ENCODE data around the gene OTULINL. TPM values are rescaled to one million over a fixed set of nuclear protein-coding genes. Genes with fewer than 3 reads are reported as not detected.

Gene OTULINL
- polyA plus RNA-seq, 1 of the 3 experiments (the other 2 are of a cell fraction), result 0.26 TPM

DNA sequence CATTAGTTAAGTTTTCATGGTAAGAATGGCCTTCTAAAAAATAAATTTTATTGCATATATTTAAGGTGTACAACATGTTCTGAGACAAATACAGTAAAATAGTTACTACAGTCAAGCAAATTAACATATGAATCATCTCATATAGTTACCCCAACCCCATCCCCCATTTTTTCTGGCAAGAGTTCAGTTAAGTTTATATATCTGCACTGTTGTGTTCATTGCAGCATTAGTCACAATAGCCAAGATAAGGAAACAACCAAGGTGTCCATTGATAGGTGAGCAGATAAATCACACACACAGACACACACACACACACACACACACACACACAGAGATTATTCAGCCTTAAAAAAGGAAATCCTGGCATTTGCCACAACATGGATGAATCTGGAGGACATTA, 45.7 kb downstream of the OTULINL start (continued):
- no peak for TF ChIP-seq USF2 (IDR thresholded peaks at IDR 0.05; ENCODE audit: borderline replicate concordance, low read depth, low read length)

DNA sequence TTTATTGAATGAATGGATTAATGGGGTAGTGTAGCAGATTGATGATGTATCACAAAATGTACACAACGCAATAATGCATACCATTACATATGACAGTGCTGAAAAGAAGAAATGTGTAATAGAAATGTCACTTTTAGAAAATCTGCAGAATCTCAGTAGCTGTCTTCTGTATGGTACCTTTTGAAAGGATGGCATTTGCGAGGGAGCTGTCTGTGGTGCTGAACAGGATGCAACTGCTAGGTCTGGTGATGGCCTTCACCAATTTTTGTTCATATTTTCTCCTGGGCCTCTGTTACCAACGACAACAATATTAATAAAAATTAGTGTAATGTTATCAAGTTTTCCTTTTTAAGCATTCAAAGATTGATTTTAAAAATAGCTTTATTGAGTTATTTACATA, 46.8 kb downstream of the OTULINL start:
- no peaks in the 10 kb centered on the region for H3K79me2 ChIP-seq (ENCODE audit: insufficient read depth)
- CTCF ChIA-PET, result interaction anchor here (0.6 kb wide), 1 partner anchor 99 kb away, joined by 3 read pairs; no protein-coding TSS in a partner anchor
- H3K4me1 ChIP-seq (ENCODE audit: control insufficient read depth in 1 of 2, insufficient read depth in 2 of 2, low read depth in 1 of 2, low read length in 1 of 2), result no peaks in the 10 kb centered on the region
- no peaks in the 10 kb centered on the region for H4K20me1 ChIP-seq (ENCODE audit: insufficient read depth)
- no peaks in the 10 kb centered on the region for H3K9me3 ChIP-seq
- no peaks in the 10 kb centered on the region for H3K36me3 ChIP-seq (replicated peaks in 1 of 2; ENCODE audit: control insufficient read depth in 1 of 2, insufficient read depth in 2 of 2, low read length in 1 of 2)
- no peaks in the 10 kb centered on the region for H3F3A ChIP-seq (replicated peaks; ENCODE audit: insufficient read depth)
- no peak overlapping the region for H3K4me2 ChIP-seq
- H3K27me3 ChIP-seq (ENCODE audit: insufficient read depth), result no peaks in the 10 kb centered on the region
- H3K4me3 ChIP-seq (ENCODE audit: low read depth in 2 of 2, low read length in 1 of 2), result no peak overlapping the region
- WGBS (ENCODE audit: low lambda C conversion rate), result 44% methylated on average over 3 of the region's 3 CpGs
- POLR2A ChIA-PET, result no interaction called here
- DNase-seq, result no peak
- no peaks in the 10 kb centered on the region for H3K9me2 ChIP-seq
- H3K27ac ChIP-seq (ENCODE audit: low read depth in 2 of 2, low read length in 1 of 2), result no peak overlapping the region
- H3K9ac ChIP-seq, result no peak overlapping the region
- TF ChIP-seq, protein P1, sequence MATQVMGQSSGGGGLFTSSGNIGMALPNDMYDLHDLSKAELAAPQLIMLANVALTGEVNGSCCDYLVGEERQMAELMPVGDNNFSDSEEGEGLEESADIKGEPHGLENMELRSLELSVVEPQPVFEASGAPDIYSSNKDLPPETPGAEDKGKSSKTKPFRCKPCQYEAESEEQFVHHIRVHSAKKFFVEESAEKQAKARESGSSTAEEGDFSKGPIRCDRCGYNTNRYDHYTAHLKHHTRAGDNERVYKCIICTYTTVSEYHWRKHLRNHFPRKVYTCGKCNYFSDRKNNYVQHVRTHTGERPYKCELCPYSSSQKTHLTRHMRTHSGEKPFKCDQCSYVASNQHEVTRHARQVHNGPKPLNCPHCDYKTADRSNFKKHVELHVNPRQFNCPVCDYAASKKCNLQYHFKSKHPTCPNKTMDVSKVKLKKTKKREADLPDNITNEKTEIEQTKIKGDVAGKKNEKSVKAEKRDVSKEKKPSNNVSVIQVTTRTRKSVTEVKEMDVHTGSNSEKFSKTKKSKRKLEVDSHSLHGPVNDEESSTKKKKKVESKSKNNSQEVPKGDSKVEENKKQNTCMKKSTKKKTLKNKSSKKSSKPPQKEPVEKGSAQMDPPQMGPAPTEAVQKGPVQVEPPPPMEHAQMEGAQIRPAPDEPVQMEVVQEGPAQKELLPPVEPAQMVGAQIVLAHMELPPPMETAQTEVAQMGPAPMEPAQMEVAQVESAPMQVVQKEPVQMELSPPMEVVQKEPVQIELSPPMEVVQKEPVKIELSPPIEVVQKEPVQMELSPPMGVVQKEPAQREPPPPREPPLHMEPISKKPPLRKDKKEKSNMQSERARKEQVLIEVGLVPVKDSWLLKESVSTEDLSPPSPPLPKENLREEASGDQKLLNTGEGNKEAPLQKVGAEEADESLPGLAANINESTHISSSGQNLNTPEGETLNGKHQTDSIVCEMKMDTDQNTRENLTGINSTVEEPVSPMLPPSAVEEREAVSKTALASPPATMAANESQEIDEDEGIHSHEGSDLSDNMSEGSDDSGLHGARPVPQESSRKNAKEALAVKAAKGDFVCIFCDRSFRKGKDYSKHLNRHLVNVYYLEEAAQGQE (IDR thresholded peaks at IDR 0.05; ENCODE audit: low read depth, low read length), result peak; percentile 98
- TF ChIP-seq CHD2 (IDR thresholded peaks at IDR 0.05; ENCODE audit: low read length, partially characterized antibody), result no peak
- H2AFZ ChIP-seq (ENCODE audit: low read depth), result no peak overlapping the region

DNA sequence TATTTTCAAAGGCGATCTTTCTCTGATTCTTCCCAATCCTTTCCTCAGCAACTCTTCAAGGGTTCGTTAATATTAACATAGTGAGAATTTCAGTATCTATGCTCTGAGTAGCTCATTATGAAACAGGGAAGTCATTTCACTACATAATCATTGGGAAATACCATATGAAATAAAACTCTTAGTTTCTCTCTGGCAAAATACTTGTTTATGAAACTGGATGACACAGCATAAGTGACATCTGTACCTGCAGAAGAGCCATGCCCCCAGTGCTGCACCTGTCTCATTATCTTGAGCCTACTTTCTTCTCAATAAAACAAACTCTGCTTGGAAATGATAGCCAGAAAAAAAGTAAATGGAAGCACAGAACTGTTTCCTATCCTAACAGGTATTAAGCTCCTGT, 49.1 kb downstream of the OTULINL start:
- 48% methylated on average over 2 of the region's 2 CpGs for WGBS (ENCODE audit: low lambda C conversion rate)
- CTCF ChIA-PET, result interaction anchor here (1.8 kb wide), 1 partner anchor 18 kb away, joined by 4 read pairs; no protein-coding TSS in a partner anchor
- H3K27ac ChIP-seq (ENCODE audit: low read depth in 2 of 2, low read length in 1 of 2), result no peak overlapping the region
- TF ChIP-seq FOXJ3 (CRISPR knock-in tag; IDR thresholded peaks at IDR 0.05) (no peak), MAX (IDR thresholded peaks at IDR 0.05; ENCODE audit: low read depth) (no peak), USF1 (IDR thresholded peaks at IDR 0.05; ENCODE audit: borderline replicate concordance, low read depth) (no peak), SIN3A (IDR thresholded peaks at IDR 0.05; ENCODE audit: borderline replicate concordance, low read depth, low read length) (no peak), RCOR1 (IDR thresholded peaks at IDR 0.05; ENCODE audit: low read length) (no peak), RFX5 (IDR thresholded peaks at IDR 0.05; ENCODE audit: low read length) (no peak), TEAD4 (IDR thresholded peaks at IDR 0.05; ENCODE audit: borderline replicate concordance, insufficient read depth) (no peak), TCF12 (IDR thresholded peaks at IDR 0.05) (no peak), FOXM1 (IDR thresholded peaks at IDR 0.05; ENCODE audit: low read depth) (no peak), FOSL2 (IDR thresholded peaks at IDR 0.05; ENCODE audit: borderline replicate concordance, low read depth) (no peak), SMC3 (IDR thresholded peaks at IDR 0.05; ENCODE audit: low read depth, low read length) (no peak), JUND (IDR thresholded peaks at IDR 0.05) (no peak), POLR2AphosphoS5 (IDR thresholded peaks at IDR 0.05; ENCODE audit: low read depth, low read length) (no peak), NFIC (IDR thresholded peaks at IDR 0.05; ENCODE audit: borderline replicate concordance) (no peak)
- TF ChIP-seq, protein P2, sequence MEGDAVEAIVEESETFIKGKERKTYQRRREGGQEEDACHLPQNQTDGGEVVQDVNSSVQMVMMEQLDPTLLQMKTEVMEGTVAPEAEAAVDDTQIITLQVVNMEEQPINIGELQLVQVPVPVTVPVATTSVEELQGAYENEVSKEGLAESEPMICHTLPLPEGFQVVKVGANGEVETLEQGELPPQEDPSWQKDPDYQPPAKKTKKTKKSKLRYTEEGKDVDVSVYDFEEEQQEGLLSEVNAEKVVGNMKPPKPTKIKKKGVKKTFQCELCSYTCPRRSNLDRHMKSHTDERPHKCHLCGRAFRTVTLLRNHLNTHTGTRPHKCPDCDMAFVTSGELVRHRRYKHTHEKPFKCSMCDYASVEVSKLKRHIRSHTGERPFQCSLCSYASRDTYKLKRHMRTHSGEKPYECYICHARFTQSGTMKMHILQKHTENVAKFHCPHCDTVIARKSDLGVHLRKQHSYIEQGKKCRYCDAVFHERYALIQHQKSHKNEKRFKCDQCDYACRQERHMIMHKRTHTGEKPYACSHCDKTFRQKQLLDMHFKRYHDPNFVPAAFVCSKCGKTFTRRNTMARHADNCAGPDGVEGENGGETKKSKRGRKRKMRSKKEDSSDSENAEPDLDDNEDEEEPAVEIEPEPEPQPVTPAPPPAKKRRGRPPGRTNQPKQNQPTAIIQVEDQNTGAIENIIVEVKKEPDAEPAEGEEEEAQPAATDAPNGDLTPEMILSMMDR (IDR thresholded peaks at IDR 0.05), result no peak

More for the DNA sequence above, 49.1 kb downstream of the OTULINL start:
- no peak for DNase-seq
- Histone ChIP-seq H3K36me3 (replicated peaks in 1 of 2; ENCODE audit: control insufficient read depth in 1 of 2, insufficient read depth in 2 of 2, low read length in 1 of 2) (no peaks in the 10 kb centered on the region), H2AFZ (ENCODE audit: low read depth) (no peak overlapping the region), H3K4me2 (no peak overlapping the region), H3K27me3 (ENCODE audit: insufficient read depth) (no peaks in the 10 kb centered on the region), H3K9me2 (no peaks in the 10 kb centered on the region), H3K9me3 (no peaks in the 10 kb centered on the region), H3K9ac (no peak overlapping the region), H3K79me2 (ENCODE audit: insufficient read depth) (no peaks in the 10 kb centered on the region), H3K4me3 (ENCODE audit: low read depth in 2 of 2, low read length in 1 of 2) (no peak overlapping the region), H4K20me1 (ENCODE audit: insufficient read depth) (no peaks in the 10 kb centered on the region), H3F3A (replicated peaks; ENCODE audit: insufficient read depth) (no peaks in the 10 kb centered on the region), H3K4me1 (ENCODE audit: control insufficient read depth in 1 of 2, insufficient read depth in 2 of 2, low read depth in 1 of 2, low read length in 1 of 2) (no peaks in the 10 kb centered on the region)
- POLR2A ChIA-PET, result no interaction called here
